ENCODE data around the gene PDGFRB.

The PDGFRB gene

GRCh38 chr5:150082374-150082773, 73.3 kb downstream of the PDGFRB start:
- no peak for DNase-seq (ENCODE audit: low read depth)

- DNase-seq (ENCODE audit: low read depth) = no peak
These were observed 73.9 kb downstream of the PDGFRB start for GRCh38 chr5:150081541-150082283.

GRCh38 chr5:150080696-150081435, 74.8 kb downstream of the PDGFRB start:
- DNase-seq (ENCODE audit: low read depth) = no peak

- no peak for DNase-seq (ENCODE audit: low read depth)
These were observed 75.7 kb downstream of the PDGFRB start for GRCh38 chr5:150079909-150080461.

GRCh38 chr5:150078802-150079689, 76.6 kb downstream of the PDGFRB start:
- DNase-seq (ENCODE audit: low read depth) = no peak

- no peak for DNase-seq (ENCODE audit: low read depth)
These were observed 77.4 kb downstream of the PDGFRB start for GRCh38 chr5:150077996-150078801.

GRCh38 chr5:150077060-150077459, 78.6 kb downstream of the PDGFRB start:
- DNase-seq (ENCODE audit: low read depth) = no peak

GRCh38 chr5:150075806-150076205, 79.8 kb downstream of the PDGFRB start:
- no peak for DNase-seq (ENCODE audit: low read depth)

GRCh38 chr5:150075233-150075632, 80.4 kb downstream of the PDGFRB start:
- DNase-seq (ENCODE audit: low read depth) = no peak

GRCh38 chr5:150073677-150074076, 82.0 kb downstream of the PDGFRB start:
- no peak for DNase-seq (ENCODE audit: low read depth)

- no peak for DNase-seq (ENCODE audit: low read depth)
These were observed 82.5 kb downstream of the PDGFRB start for GRCh38 chr5:150073086-150073625.

GRCh38 chr5:150070821-150071220, 84.8 kb downstream of the PDGFRB start:
- no peak for DNase-seq (ENCODE audit: low read depth)

GRCh38 chr5:150069672-150070627, 85.7 kb downstream of the PDGFRB start:
- DNase-seq (ENCODE audit: low read depth) = no peak

- DNase-seq (ENCODE audit: low read depth) = no peak
These were observed 86.5 kb downstream of the PDGFRB start for GRCh38 chr5:150068961-150069645.

GRCh38 chr5:150068472-150068871, 87.2 kb downstream of the PDGFRB start:
- DNase-seq (ENCODE audit: low read depth) = no peak

- no peak for DNase-seq (ENCODE audit: low read depth)
These were observed 87.6 kb downstream of the PDGFRB start for GRCh38 chr5:150068071-150068470.

- DNase-seq (ENCODE audit: low read depth) = no peak
These were observed 88.2 kb downstream of the PDGFRB start for GRCh38 chr5:150067405-150067960.

GRCh38 chr5:150066901-150067396, 88.7 kb downstream of the PDGFRB start:
- DNase-seq (ENCODE audit: low read depth) = no peak

- DNase-seq (ENCODE audit: low read depth) = no peak
These were observed 89.2 kb downstream of the PDGFRB start for GRCh38 chr5:150066436-150066835.

Data from activated T-cell treated with anti-CD3 and anti-CD28 coated beads for 48 hours (primary cell).